GM18867 (cell line): ENCODE measurements around the gene SECISBP2.

ENCODE experiments used
- ATAC-seq: cut with Tn5 transposase; IDR thresholded peaks from one replicate; pipeline ENCODE4 v1.9.1; 2021; ENCODE audit warnings: mild to moderate bottlenecking, moderate library complexity; ENCODE audit not compliant: unreplicated experiment

The SECISBP2 gene

GRCh38 chr9:89380437-89381307 is 62.4 kb downstream of the SECISBP2 start:
- no peak for ATAC-seq

DNA sequence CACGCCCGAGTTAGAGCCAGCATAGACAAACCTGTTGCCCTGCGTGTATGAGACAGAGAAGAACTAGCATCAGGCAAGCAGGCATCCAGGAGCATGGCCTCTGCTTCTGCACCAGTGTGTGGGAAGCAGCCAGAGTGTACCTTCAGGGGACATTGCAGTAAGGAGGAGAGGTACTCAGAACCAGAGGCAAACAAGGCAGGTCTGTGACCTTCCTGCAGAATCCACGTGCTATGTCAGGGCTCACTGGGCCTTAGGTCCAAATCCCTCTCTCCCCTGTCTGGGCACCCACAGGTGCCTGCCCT is 63.0 kb downstream of the SECISBP2 start:
- ATAC-seq: no peak

- ATAC-seq: no peak
Observed at GRCh38 chr9:89382026-89382986, 64.0 kb downstream of the SECISBP2 start.

GRCh38 chr9:89383030-89383720 is 64.9 kb downstream of the SECISBP2 start:
- ATAC-seq: no peak

GRCh38 chr9:89383721-89384300 is 65.5 kb downstream of the SECISBP2 start:
- no peak for ATAC-seq

DNA sequence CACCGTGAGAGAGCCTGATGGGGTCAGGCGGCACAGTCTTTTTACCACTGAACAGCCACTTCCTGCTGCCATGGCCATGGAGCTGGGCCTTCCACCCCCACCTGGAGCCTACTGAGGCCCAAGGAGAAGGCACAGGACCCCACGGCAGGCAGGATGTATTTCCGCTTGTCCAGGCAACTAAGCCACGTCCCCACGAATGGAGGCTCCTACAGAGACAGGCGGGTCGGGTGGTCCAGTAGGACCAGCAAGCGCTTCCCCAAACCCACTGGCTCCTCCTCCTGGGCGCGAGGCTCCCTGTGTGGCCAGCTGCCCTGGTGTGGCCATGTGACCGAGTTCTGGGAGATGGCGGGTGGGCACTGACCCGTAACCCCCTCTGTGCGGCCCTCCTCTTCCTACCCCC is 66.5 kb downstream of the SECISBP2 start:
- no peak for ATAC-seq

DNA sequence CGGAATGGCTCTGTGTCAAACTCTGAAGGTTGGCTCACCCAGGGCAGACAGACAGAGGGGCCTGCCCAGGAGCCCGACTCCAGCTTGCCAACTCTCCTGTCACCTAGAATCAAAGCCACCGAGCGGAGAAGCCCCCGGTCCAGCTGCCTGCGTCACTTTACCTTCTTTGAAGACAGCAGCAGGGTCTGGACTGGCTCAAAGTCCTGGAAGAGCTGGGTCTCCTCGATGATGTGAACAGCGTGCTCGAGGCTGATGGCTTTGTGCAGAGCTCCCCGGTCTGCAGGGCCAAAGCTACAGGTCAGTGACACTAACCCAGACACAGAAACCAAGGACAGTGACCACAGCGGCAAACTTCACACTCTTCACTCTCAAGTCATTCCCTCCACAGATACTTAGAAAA is 67.9 kb downstream of the SECISBP2 start:
- no peak for ATAC-seq

- ATAC-seq: no peak
Observed at GRCh38 chr9:89386797-89387196, 68.5 kb downstream of the SECISBP2 start.

DNA sequence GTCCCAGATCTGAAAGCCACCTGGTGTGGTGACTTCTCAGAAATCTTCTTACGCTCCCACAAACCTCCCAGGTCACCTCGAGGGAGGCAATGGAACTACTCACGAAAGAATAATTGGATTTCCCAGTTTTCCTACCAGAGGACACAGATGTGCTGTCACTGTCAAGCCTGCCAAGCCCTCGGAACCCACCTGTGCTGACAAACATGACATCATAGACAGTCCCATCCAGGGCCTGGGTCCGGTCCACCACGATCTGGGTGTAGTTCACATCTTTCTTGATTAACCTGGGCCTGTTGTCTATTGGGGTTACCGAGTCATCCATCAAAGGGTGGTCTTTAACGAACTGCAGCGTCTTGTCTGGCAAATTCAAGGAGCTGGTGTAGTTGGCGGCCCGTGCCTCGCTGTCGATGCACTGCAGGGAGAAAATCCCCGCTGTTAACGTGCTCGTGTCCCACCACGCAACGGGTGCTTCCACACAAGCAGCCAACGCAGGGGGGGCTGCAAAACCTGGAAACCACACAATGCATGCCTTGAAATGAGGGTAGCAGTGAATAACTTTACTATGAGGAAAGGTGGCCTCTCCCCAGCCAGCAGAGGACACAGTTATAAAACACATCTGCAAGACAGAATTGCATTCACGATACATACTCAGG is 69.0 kb downstream of the SECISBP2 start:
- ATAC-seq: no peak

- ATAC-seq: no peak
Observed at GRCh38 chr9:89388084-89388867, 70.0 kb downstream of the SECISBP2 start.

- no peak for ATAC-seq
Observed at GRCh38 chr9:89388868-89389177, 70.5 kb downstream of the SECISBP2 start.

- no peak for ATAC-seq
Observed at GRCh38 chr9:89390068-89390555, 71.8 kb downstream of the SECISBP2 start.

DNA sequence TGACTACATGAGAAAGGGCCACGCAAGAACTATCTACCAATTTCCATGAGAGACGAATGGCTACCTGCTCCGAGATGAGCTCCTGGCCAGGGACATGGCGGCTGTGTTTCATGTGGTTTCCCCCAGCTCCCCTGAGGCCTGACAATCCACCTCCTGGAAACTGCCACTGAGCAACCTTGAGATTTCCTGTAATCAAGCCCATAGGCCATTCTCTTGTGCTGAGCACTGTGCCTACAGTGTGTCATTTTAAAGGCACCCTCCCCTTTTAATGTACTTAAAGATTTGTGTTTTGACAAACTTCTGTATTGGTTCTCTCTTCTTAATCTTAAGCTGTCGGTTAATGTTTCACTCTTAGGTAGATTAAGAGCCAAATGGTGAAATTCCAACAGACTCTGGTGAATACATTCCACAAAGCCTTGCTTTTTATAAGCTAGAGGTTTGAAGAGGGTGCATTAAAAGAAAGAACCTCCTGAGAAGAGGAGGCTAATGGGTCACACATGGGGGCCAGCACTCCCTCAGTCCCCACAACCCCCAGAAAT is 72.3 kb downstream of the SECISBP2 start:
- no peak for ATAC-seq

DNA sequence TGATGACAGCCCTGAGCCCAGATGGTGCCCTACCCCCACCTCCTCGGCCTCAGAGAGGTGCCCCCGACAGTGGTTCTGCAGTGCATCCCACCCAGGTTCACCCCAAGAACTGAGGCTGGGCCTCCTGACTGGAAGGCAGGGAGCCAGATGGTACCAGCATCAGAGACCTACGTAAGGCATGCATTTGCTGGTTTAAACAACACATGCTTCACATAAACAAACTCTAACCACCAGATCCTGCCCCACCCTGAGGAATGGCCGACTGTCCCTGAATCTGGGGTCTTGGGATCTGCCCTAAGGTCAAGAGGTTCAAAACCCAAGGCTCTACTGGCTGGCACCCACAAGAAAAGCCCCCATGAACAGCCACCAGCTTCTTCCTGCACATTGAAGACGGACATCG is 73.3 kb downstream of the SECISBP2 start:
- ATAC-seq: no peak

- no peak for ATAC-seq
Observed at GRCh38 chr9:89394412-89394811, 76.1 kb downstream of the SECISBP2 start.

DNA sequence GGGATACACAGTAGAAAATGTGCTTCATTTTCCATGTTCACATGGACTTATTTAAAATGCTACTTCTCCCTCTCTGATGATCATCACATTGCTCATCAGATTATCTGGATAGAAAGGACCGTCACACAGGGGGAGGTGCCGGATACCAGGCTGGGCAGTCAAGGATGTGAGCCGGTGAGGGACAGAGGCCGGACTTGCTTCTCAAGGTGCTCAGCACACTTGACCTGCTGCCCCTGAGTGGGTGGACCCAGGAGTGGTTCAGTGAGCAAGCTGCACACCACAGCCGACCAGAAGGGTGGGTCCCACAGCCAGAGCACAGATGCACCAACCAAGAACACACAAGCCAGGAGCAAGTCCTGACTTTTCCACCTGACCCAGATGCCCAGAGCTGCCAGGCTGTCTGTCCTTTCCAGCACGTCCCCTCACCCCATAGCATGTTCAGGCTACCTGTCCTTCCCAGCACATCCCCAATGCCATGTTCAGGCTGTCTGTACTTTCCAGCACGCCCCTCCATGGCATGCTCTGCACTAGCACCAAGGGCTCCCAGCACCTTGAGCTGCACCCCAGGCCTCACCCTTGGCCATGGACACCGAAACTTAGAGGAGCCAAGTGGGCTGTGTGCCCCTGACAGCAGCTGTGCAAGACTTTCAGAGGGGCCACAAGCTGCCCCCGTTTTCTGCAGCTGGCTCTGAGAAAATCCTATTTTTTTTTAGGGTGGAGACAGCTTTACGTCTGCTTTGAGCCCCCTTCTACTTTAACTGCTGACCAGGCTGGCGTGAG is 77.8 kb downstream of the SECISBP2 start:
- no peak for ATAC-seq

DNA sequence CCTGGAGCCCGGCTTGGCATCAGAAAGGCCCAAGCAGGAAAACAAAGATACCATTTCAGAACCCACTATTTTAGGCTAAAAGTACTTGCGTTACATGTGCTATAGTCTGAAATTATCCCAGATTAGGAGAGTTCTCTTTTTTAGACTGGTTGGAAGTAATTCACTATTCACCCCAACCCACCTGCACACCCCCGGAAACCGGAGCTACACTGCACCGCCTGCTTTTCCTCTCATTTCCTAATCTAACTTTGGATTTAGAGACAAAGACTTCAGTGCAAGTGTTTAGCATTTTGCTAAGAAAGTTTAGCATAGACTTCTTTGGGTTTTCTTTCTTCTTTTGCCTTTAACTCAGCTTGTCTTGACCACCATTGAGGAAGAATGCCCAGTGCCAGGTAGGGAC is 79.2 kb downstream of the SECISBP2 start:
- ATAC-seq: no peak

DNA sequence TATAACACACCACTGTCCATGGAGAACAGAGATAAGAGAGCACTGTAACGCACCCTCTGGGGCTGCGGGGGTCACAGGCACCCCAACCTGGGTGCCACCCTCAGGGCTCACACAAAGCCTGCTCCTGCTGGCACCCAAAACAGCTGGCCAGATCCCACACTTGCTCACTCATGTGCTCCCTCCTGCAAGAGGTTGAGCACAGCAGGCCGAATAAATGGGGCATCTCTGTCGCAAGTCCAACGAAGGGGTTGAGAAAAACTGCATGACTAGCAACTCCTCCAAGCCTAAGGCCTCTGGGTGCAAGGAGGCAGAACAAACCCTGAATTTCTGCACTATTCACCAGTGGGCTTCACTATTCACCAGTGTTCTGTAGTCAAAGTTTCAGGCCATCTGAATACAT is 80.3 kb downstream of the SECISBP2 start:
- ATAC-seq: no peak
